ENCODE measurements around the gene POLK. TPM values are rescaled to one million over a fixed set of nuclear protein-coding genes. Genes with fewer than 3 reads are reported as not detected.
A peak's percentile ranks its signal among the peaks of the same experiment; 100 is the strongest.
"Not testable (repeated sequence)": the region's sequence is repeated elsewhere in the genome, so short reads cannot be mapped to it uniquely, and the experiment has no call there.

POLK gene
- total RNA-seq, 1 donor from 2014 or later: 40.4 TPM

DNA sequence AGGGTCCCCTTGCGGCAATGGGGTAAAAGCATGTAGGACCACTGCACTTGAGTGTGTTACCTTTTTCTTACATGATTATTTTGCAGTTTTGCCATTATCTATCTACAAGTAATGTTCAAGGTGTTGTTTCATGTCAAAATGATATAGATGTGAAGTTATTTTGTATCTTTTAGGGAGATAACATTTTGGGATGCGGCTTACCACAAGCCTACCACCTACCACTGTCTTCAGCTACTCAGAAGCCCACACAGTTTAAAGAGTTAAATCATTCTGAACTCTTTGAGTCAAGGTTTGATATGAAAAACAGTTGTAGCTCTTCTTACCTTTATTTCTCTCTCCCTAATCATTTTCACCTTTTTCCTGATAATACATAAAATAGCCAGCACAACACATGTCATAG, 20.1 kb upstream of the POLK start:
- Mint-ChIP-seq H3K9me3 (peaks cover 25% of the 10 kb centered on the region), H3K36me3 (ENCODE audit: low read depth) (peaks cover 55% of the 10 kb centered on the region), H3K4me3 (no peak overlapping the region), H3K4me1 (peaks cover 20% of the 10 kb centered on the region), H3K27me3 (no peaks in the 10 kb centered on the region), H3K27ac (no peak overlapping the region)
- intact Hi-C loops (cut with micrococcal nuclease): no loop called here
- no peak for DNase-seq

DNA sequence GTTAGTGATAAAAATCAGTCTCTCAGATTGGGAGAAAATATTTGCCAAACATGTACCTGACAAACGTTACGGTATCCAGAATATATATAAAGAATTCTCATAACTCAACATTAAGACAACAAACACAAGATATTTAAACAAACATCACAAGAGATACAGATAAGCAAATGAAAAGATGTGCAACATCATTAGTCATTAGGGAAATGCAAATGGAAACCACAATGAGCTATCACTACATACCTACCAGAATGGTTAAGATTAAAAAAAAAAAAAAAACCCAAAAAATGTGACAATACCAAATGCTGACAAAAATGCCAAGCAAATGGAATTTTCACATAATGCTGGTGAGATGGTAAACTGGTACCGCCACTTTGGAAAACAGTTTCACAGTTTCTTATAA, 15.7 kb upstream of the POLK start:
- H3K4me3 Mint-ChIP-seq: no peak overlapping the region
- peaks cover 18% of the 10 kb centered on the region for H3K4me1 Mint-ChIP-seq
- H3K27ac Mint-ChIP-seq: no peak overlapping the region
- H3K9me3 Mint-ChIP-seq: peaks cover 4% of the 10 kb centered on the region
- H3K27me3 Mint-ChIP-seq: no peaks in the 10 kb centered on the region
- no peak for DNase-seq
- H3K36me3 Mint-ChIP-seq (ENCODE audit: low read depth): peaks cover 59% of the 10 kb centered on the region
- intact Hi-C loops (cut with micrococcal nuclease): no loop called here

DNA sequence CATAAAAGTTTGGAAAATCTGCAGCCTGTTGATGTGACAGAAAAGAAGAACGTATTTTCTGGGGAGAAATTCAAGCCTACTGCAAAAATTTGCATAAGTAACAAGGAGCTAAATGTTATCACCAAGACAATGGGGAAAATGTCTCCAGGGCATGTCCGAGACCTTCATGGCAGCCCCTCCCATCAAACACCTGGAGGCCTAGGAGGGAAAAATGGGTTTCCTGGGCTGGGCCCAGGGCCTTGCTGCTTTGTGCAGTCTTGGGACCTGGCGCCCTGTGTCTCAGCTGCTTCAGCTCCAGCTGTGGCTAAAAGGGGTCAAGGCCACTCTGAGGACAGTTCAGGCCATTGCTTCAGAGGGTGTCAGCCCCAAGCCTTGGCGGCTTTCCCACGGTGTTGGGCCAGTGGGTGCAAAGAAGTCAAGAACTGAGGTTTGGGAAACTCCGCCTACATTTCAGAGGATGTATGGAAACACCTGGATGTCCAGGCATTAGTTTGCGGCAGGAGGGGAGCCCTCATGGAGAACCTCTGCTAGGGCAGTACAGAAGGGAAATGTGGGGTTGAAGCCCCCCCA, 13.4 kb upstream of the POLK start:
- H3K36me3 Mint-ChIP-seq (ENCODE audit: low read depth): peaks cover 44% of the 10 kb centered on the region
- DNase-seq: no peak
- no peak overlapping the region for H3K27ac Mint-ChIP-seq
- intact Hi-C loops (cut with micrococcal nuclease): no loop called here
- peaks cover 17% of the 10 kb centered on the region for H3K4me1 Mint-ChIP-seq
- H3K9me3 Mint-ChIP-seq: no peaks in the 10 kb centered on the region
- H3K27me3 Mint-ChIP-seq: no peaks in the 10 kb centered on the region
- no peak overlapping the region for H3K4me3 Mint-ChIP-seq

DNA sequence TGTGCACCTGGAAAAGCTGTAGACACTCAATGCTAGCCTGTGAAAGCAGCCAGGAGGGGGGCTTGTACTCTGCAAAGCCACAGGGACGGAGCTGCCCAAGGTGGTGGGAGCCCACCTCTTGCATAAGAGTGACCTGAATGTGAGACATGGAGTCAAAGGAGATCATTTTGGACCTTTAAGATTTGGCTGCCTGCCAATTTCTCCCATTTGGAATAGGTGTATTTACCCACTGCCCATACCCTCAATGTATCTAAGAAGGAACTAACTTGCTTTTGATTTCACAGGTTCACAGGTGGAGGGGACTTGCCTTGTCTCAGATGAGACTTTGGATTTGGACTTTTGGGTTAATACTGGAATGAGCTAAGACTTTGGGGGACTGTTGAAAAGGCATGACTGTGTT, 12.8 kb upstream of the POLK start:
- H3K4me3 Mint-ChIP-seq; intact Hi-C loops (cut with micrococcal nuclease); H3K27ac Mint-ChIP-seq; H3K9me3 Mint-ChIP-seq; H3K27me3 Mint-ChIP-seq; DNase-seq: not testable (repeated sequence)
- Mint-ChIP-seq H3K4me1 (peaks cover 19% of the 10 kb centered on the region), H3K36me3 (ENCODE audit: low read depth) (peaks cover 46% of the 10 kb centered on the region)

DNA sequence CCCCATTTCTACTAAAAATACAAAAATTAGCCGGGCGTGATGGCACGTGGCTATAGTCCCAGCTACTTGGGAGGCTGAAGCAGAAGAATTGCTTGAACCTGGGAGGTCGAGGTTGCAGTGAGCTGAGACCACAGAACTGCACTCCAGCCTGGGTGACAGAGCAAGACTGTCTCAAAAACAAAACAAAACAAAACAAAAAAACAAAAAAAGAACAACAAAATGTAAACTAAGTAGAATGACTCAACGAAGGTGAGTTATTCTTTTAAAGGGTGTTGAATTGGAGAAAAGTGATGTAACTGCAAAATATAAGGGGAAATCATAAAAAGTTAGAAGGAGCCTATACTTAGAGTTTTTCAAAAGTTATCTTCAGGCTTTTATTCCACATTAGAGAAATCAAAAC, 6.6 kb upstream of the POLK start:
- DNase-seq; intact Hi-C loops (cut with micrococcal nuclease); H3K27ac Mint-ChIP-seq; H3K27me3 Mint-ChIP-seq; H3K4me3 Mint-ChIP-seq; H3K9me3 Mint-ChIP-seq: not testable (repeated sequence)
- Mint-ChIP-seq H3K36me3 (ENCODE audit: low read depth) (peaks cover 31% of the 10 kb centered on the region), H3K4me1 (peaks cover 31% of the 10 kb centered on the region)

DNA sequence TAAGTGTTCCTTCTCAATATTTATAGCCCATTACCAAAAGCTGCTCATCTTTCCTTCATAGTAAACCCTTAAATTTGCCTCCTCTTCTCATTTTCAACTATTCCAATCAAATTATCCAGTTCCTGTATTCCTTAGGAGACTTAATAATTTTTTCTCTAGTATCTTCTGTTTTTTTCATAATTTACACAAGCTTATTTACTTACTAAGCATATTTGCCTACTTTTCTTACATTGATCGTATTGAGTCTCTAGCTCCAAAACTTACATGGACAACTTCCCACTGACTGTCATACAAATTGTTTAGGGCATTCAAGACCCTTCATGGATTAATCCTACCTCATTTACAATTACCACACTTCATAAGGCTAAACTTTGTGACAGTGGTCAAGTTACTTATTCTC, 3.9 kb upstream of the POLK start:
- Mint-ChIP-seq H3K27me3 (no peaks in the 10 kb centered on the region), H3K9me3 (peaks cover 3% of the 10 kb centered on the region), H3K4me3 (no peak overlapping the region), H3K27ac (no peak overlapping the region), H3K36me3 (ENCODE audit: low read depth) (peaks cover 24% of the 10 kb centered on the region), H3K4me1 (peaks cover 34% of the 10 kb centered on the region)
- intact Hi-C loops (cut with micrococcal nuclease): no loop called here
- no peak for DNase-seq

DNA sequence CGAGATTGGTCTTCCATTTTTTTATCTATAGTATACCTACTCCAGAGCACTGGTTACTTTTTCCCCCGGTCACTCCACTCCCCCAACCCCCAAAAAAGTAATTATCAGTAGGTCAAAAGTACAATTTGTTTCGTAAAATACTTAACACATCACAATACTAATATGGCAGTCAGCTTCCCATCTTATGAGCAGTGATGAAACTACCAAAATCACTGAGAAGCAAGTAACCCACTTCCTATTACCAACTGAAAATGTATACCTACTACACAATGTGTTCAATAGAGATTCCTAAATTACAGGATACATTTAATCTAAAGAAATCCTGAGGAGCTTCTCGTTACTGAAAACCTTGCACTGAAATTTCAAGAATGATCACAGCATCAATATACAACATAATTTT, 2.1 kb upstream of the POLK start:
- no peaks in the 10 kb centered on the region for H3K27me3 Mint-ChIP-seq
- H3K27ac Mint-ChIP-seq: no peak overlapping the region
- H3K4me1 Mint-ChIP-seq: peaks cover 37% of the 10 kb centered on the region
- intact Hi-C loops (cut with micrococcal nuclease): no loop called here
- H3K9me3 Mint-ChIP-seq: peaks cover 3% of the 10 kb centered on the region
- no peak for DNase-seq
- H3K36me3 Mint-ChIP-seq (ENCODE audit: low read depth): peaks cover 21% of the 10 kb centered on the region
- peak overlapping the region; percentile 95 for H3K4me3 Mint-ChIP-seq

DNA sequence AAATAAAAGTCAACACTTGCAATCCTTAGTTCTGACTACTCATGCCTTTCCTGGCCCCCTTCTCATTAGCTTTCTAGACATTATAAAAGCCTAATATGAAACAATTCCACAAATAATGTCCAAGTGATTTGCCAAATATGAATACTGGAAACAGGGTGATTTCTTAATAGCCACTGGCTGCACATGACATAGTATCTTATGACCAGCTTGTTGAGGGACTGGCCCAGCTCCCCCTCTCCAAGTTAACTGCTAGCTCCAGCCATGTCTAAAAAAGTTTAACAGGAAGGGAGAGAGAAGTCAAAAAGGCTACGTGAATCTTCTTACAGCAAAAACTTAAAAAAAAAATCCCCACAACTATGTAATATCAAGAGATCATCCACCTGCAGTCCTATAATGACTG, 1.7 kb upstream of the POLK start:
- Mint-ChIP-seq H3K27ac (peak overlapping the region; percentile 64), H3K27me3 (no peaks in the 10 kb centered on the region)

DNA sequence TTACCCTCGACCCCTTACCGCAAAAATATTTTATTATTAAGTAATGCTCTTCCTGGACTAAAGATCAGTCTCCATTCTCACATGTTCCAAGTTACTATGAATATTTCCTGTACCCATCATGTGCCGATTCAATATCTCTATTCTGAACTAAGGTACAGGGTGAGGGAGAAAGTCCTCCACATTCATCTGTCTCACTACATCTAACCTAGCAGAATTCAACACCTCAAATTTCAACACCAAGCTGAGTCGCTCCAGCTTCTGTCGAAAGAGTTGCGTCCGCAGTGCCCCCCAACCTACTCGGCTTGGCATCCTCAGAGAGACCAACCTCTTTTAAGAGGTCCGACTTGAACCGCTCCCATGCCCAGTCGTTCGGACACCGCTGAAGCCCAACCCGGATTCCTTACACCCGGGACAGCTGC, 1.3 kb upstream of the POLK start:
- Mint-ChIP-seq H3K27me3 (no peaks in the 10 kb centered on the region), H3K27ac (peak overlapping the region; percentile 96), H3K4me1 (peaks cover 39% of the 10 kb centered on the region), H3K36me3 (ENCODE audit: low read depth) (peaks cover 19% of the 10 kb centered on the region), H3K4me3 (peak overlapping the region; percentile 95), H3K9me3 (peaks cover 3% of the 10 kb centered on the region)
- DNase-seq: peak; percentile 76
- intact Hi-C loops (cut with micrococcal nuclease): loop anchor here (2.0 to 5.0 kb wide), 4 partner anchors 158 to 458 kb away; partner anchors contain the start of genes ANKRD31, GCNT4 and HMGCR

More for the DNA sequence above, 1.7 kb upstream of the POLK start:
- Mint-ChIP-seq H3K9me3 (peaks cover 3% of the 10 kb centered on the region), H3K4me1 (peaks cover 37% of the 10 kb centered on the region), H3K36me3 (ENCODE audit: low read depth) (peaks cover 19% of the 10 kb centered on the region), H3K4me3 (peak overlapping the region; percentile 95)
- DNase-seq: peak; percentile 57
- intact Hi-C loops (cut with micrococcal nuclease): loop anchor here (2.0 to 5.0 kb wide), 4 partner anchors 158 to 458 kb away; partner anchors contain the start of genes ANKRD31, GCNT4 and HMGCR

DNA sequence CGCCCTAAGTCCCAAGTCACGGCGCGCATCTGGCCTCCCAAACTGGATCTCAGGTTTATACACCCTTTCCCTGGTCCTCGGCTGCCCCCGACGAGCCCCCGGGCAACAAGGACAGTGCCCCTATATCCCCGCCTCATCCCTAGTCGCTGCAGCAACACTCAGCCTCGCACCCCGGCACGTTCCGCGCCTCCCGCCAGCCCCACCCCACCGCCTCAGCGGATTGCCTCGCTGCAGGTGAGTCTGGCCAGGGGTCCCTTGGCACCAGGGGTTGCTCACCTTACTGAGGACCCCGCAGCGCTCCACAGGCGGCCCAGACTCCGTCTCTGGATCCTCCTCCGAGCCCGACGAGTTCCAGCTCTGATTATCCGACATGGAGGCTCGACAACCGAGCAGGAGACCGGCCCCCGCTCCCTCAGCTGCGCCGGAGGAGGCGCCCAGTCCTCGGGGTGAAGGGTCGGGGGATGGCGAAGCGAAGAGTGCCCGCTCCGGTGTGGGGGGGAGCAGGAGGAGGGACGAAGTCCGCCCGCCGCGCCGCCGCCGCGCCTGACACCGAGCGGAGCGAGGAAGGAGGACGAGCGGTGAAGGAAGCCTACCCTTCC, 756 bp upstream of the POLK start:
- H3K9me3 Mint-ChIP-seq: peaks cover 3% of the 10 kb centered on the region
- H3K27me3 Mint-ChIP-seq: no peaks in the 10 kb centered on the region
- intact Hi-C loops (cut with micrococcal nuclease): loop anchor here (1.0 to 5.0 kb wide), 7 partner anchors 56 to 459 kb away; partner anchors contain the start of genes ANKRD31, GCNT4, HMGCR and POC5
- H3K4me1 Mint-ChIP-seq: peaks cover 40% of the 10 kb centered on the region
- H3K4me3 Mint-ChIP-seq: peak overlapping the region; percentile 95
- H3K27ac Mint-ChIP-seq: peak overlapping the region; percentile 96
- peaks cover 16% of the 10 kb centered on the region for H3K36me3 Mint-ChIP-seq (ENCODE audit: low read depth)
- DNase-seq: no peak

DNA sequence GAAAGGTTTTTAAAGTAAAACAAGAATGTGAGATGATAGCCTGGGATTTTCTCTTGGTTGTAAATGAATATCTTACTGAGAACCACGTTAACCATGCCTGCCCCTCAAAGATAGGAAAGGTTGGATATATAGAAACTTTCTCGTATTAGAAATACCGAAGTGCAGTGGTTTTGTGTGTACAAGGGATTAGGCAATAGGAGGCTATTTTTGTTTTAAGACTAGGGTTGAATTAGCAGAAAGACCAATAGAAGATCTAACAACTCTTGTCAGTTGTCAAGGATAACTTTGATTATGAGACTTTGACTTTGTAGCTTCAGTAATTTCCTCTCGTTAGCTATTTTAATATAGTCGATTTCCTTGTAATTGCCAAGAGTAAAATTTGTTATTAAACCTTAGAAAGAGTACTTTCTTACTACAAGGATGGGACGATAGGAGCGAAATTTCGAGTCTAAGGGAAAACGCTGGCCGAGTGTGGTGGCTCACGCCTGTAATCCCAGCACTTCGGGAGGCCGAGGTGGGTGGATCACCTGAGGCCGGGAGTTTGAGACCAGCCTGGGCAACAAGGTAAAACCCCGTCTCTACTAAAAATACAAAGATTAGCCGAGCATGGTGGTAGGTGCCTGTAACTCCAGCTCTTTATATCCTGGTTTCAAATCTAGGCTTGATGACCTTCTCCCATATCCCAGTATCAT, 838 bp downstream of the POLK start:
- DNase-seq: no peak
- Mint-ChIP-seq H3K9me3 (no peaks in the 10 kb centered on the region), H3K4me1 (peaks cover 38% of the 10 kb centered on the region), H3K27ac (peak overlapping the region; percentile 96), H3K4me3 (peak overlapping the region; percentile 95), H3K36me3 (ENCODE audit: low read depth) (peaks cover 19% of the 10 kb centered on the region), H3K27me3 (no peaks in the 10 kb centered on the region)
- intact Hi-C loops (cut with micrococcal nuclease): loop anchor here (1.0 to 5.0 kb wide), 3 partner anchors 12 to 460 kb away; partner anchors contain the start of gene GCNT4

DNA sequence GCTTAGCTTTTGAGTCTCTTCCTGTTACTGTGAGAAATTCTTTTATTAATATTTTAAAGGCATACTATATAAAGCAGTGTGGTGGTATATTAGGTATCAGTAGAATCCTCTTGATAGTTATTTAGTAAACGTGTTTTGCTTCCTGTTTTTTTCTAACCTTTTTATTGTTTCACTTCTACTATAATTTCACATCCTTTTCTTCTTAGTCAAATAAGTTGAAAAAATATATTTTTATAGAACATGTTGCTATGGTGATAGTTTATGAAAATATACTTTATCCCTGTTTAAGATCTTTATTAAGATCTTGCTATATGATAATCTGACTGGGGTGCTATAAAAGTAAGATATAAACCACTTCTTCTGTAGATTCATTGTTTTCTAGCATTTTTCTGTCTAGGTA, 2.1 kb downstream of the POLK start:
- H3K9me3 Mint-ChIP-seq: peaks cover 4% of the 10 kb centered on the region
- peaks cover 36% of the 10 kb centered on the region for H3K4me1 Mint-ChIP-seq
- intact Hi-C loops (cut with micrococcal nuclease): loop anchor here (5.0 kb wide), 2 partner anchors 162 to 462 kb away; partner anchors contain the start of gene GCNT4
- no peaks in the 10 kb centered on the region for H3K27me3 Mint-ChIP-seq
- peaks cover 29% of the 10 kb centered on the region for H3K36me3 Mint-ChIP-seq (ENCODE audit: low read depth)
- no peak overlapping the region for H3K27ac Mint-ChIP-seq
- no peak for DNase-seq
- H3K4me3 Mint-ChIP-seq: no peak overlapping the region

DNA sequence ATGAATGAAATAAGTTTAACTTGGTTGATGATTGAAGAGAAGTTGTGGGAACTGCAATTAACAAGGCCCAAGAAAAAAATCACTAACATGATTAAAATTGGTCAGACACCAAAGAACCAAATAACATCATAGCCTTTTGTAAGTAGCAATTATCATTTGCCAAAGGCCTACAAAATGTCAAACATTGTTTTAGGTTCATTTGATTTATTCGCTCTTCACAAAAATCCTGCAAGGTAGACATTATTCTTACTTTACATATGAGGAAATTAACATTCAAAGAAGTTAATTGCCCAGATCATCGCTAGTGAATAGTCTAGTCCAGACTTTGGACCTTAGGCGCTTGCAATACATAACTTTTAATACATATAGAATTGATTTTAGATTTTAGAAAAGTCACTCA, 2.6 kb downstream of the POLK start:
- Mint-ChIP-seq H3K4me3 (no peak overlapping the region), H3K4me1 (peaks cover 40% of the 10 kb centered on the region), H3K27ac (no peak overlapping the region), H3K27me3 (no peaks in the 10 kb centered on the region), H3K9me3 (peaks cover 9% of the 10 kb centered on the region), H3K36me3 (ENCODE audit: low read depth) (peaks cover 32% of the 10 kb centered on the region)
- intact Hi-C loops (cut with micrococcal nuclease): loop anchor here (5.0 kb wide), 2 partner anchors 162 to 462 kb away; partner anchors contain the start of gene GCNT4
- DNase-seq: no peak

DNA sequence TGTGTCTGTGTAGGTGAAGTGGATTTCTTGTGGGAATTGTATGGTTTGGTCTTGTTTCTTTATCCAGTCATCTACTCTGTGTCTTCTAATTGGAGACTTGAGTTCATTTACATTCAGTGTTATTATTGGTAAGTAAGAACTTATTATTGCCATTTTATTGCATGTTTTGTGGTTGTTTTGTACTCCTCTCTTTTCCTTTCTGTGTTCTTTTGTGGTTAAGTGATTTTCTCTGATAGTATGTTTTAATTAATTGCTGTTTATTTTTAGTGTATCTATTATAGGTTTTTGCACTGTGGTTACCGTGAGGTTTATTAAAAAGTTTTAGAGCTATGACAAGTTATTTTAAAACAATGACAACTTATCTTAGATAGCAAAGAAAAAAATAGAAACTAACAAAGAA, 8.1 kb downstream of the POLK start:
- DNase-seq: no peak
- intact Hi-C loops (cut with micrococcal nuclease): no loop called here
- H3K36me3 Mint-ChIP-seq (ENCODE audit: low read depth): peaks cover 55% of the 10 kb centered on the region

More for the DNA sequence above, 8.1 kb downstream of the POLK start:
- Mint-ChIP-seq H3K4me3 (no peak overlapping the region), H3K9me3 (peaks cover 21% of the 10 kb centered on the region), H3K27me3 (no peaks in the 10 kb centered on the region), H3K4me1 (peaks cover 45% of the 10 kb centered on the region), H3K27ac (no peak overlapping the region)
